HCT116 (cell line): ENCODE data around the gene HOXA2. TPM values are rescaled to one million over a fixed set of nuclear protein-coding genes. Genes with fewer than 3 reads are reported as not detected.

Source experiments
- ATAC-seq: fragments of 200-7000 bp; cut with Tn5 transposase; 2 replicates; pipeline ENCODE4 v1.9.1; 2020; ENCODE audit warnings: mild to moderate bottlenecking, moderate library complexity
- BruUV-seq: library from RNA; stranded (reverse); fragments of 400-500 nt; replicated peaks from 2 replicates; lab custom pipeline; 2021; lab: Mats Ljungman, UMichigan
- CTCF ChIA-PET: fragments of 300-600 bp; sonication (Branson Sonifier 250); formaldehyde crosslinking; loops from one replicate; lab custom pipeline; 2021; ENCODE audit warnings: antibody characterized with exemption; lab: Charles Lee
- POLR2A ChIA-PET: fragments of 300-600, 350-600 bp; sonication (Branson Sonifier 250); formaldehyde crosslinking; loops from one replicate; lab custom pipeline; 2021; ENCODE audit warnings: antibody characterized with exemption; lab: Charles Lee
- RAD21 ChIA-PET, 2 experiments: fragments of 300-600 bp; sonication (Branson Sonifier 250); formaldehyde crosslinking; loops; one replicate each; lab custom pipeline; 2023; ENCODE audit warnings: low total read pairs in 2 of 2; ENCODE audit not compliant: uncharacterized antibody in 2 of 2, unreplicated experiment in 2 of 2, low non-redundant PET in 1 of 2; lab: Charles Lee
- DNase-seq: peaks from one replicate; pipeline ENCODE4 v3.0.0-alpha.2; 2010; ENCODE audit warnings: low read depth, low spot score
- H2AFZ ChIP-seq: fragments of 200-600 bp; shearing (Covaris generic), sonication (generic); 2 replicates; pipeline ENCODE4 v1.6.1; 2017; ENCODE audit warnings: low read depth, mixed run types, mixed read lengths, antibody characterized with exemption, low read length; ENCODE audit not compliant: poor library complexity, severe bottlenecking
- H3K27ac ChIP-seq: 2 replicates; pipeline ENCODE4 v1.5.1; 2012; ENCODE audit warnings: low read depth, low read length
- H3K27me3 ChIP-seq: fragments of 200-600 bp; sonication (generic); 2 replicates; pipeline ENCODE4 v1.6.1; 2016; ENCODE audit warnings: mixed run types, low read length, mixed read lengths; ENCODE audit not compliant: insufficient read depth
- H3K36me3 ChIP-seq, 2 experiments: fragments of 200-500 bp in 1 of 2; fragments of 200-600 bp in 1 of 2; sonication (Bioruptor generic) in 1 of 2; sonication (generic) in 1 of 2; 2 replicates each; pipeline versions ENCODE4 v1.5.1 to v1.6.1; 2014 to 2016; ENCODE audit warnings: low read length in 2 of 2, inconsistent platforms in 1 of 2, mixed read lengths in 1 of 2, mixed run types in 1 of 2; ENCODE audit not compliant: insufficient read depth in 2 of 2, control insufficient read depth in 1 of 2
- H3K4me1 ChIP-seq, 2 experiments: fragments of 200-600 bp in 1 of 2; sonication (generic) in 1 of 2; 2 replicates each; pipeline versions ENCODE4 v1.5.1 to v1.6.1; 2012 to 2017; ENCODE audit warnings: low read length in 2 of 2, inconsistent platforms in 1 of 2, mild to moderate bottlenecking in 1 of 2, mixed read lengths in 1 of 2, mixed run types in 1 of 2, moderate library complexity in 1 of 2; ENCODE audit not compliant: insufficient read depth in 2 of 2, control insufficient read depth in 1 of 2
- H3K4me2 ChIP-seq: fragments of 200-600 bp; sonication (generic); 2 replicates; pipeline ENCODE4 v1.6.1; 2017; ENCODE audit warnings: mixed run types, low read length, mixed read lengths
- H3K4me3 ChIP-seq, 2 experiments: fragments of 200-600 bp in 1 of 2; sonication (generic) in 1 of 2; replicated peaks in 1 of 2; 2 replicates each; pipeline ENCODE4 v1.5.1; 2011 to 2016; ENCODE audit warnings: low read length in 2 of 2, control low read depth in 1 of 2, low read depth in 1 of 2, mild to moderate bottlenecking in 1 of 2, mixed read lengths in 1 of 2, mixed run types in 1 of 2
- H3K79me2 ChIP-seq: fragments of 200-600 bp; sonication (generic); 2 replicates; pipeline ENCODE4 v1.6.1; 2017; ENCODE audit warnings: mild to moderate bottlenecking, mixed run types, low read length, moderate library complexity, mixed read lengths; ENCODE audit not compliant: insufficient read depth
- H3K9ac ChIP-seq: fragments of 200-600 bp; sonication (generic); 2 replicates; pipeline ENCODE4 v1.6.1; 2016; ENCODE audit warnings: low read length, mixed read lengths
- H3K9me2 ChIP-seq: fragments of 200-600 bp; sonication (generic), shearing (Covaris generic); 2 replicates; pipeline ENCODE4 v1.6.1; 2017; ENCODE audit warnings: mixed run types, mild to moderate bottlenecking, moderate library complexity; ENCODE audit not compliant: insufficient read depth
- H3K9me3 ChIP-seq, 2 experiments: fragments of 200-500 bp in 1 of 2; fragments of 200-600 bp in 1 of 2; sonication (Bioruptor generic) in 1 of 2; sonication (generic) in 1 of 2; 2 replicates each; pipeline ENCODE4 v1.6.1; 2014 to 2017; ENCODE audit warnings: low read length in 2 of 2, mixed read lengths in 2 of 2, inconsistent platforms in 1 of 2, low read depth in 1 of 2, mild to moderate bottlenecking in 1 of 2, mixed run types in 1 of 2, moderate library complexity in 1 of 2; ENCODE audit not compliant: control insufficient read depth in 1 of 2, insufficient read depth in 1 of 2
- H4K20me1 ChIP-seq: fragments of 200-600 bp; sonication (generic), shearing (Covaris generic); 2 replicates; pipeline ENCODE4 v1.6.1; 2017; ENCODE audit warnings: mixed run types, mild to moderate bottlenecking, moderate library complexity; ENCODE audit not compliant: insufficient read depth
- ATF3 ChIP-seq: IDR thresholded peaks from 2 replicates; pipeline ENCODE4 v1.6.1; 2012
- CEBPB ChIP-seq: IDR thresholded peaks from 2 replicates; pipeline ENCODE4 v1.6.1; 2012; ENCODE audit warnings: low read depth
- CTCF ChIP-seq, 3 experiments: fragments of 200-600 bp in 1 of 3; sonication (generic) in 1 of 3; IDR thresholded peaks in 2 of 3; conservative IDR thresholded peaks in 1 of 3; 2 replicates each; pipeline ENCODE4 v1.5.1; 2012 to 2017; ENCODE audit warnings: low read depth in 2 of 3, low read length in 2 of 3, antibody characterized with exemption in 1 of 3, borderline replicate concordance in 1 of 3, control low read depth in 1 of 3, mild to moderate bottlenecking in 1 of 3, mixed read lengths in 1 of 3, mixed run types in 1 of 3, moderate library complexity in 1 of 3; ENCODE audit not compliant: insufficient read depth in 1 of 3
- EGR1 ChIP-seq: IDR thresholded peaks from 2 replicates; pipeline ENCODE4 v1.6.1; 2012; ENCODE audit warnings: low read depth
- ELF1 ChIP-seq: IDR thresholded peaks from 2 replicates; pipeline ENCODE4 v1.6.1; 2012; ENCODE audit warnings: low read depth, borderline replicate concordance
- EZH2 ChIP-seq: fragments of 200-600 bp; sonication (generic); IDR thresholded peaks from 2 replicates; pipeline ENCODE4 v1.6.1; 2017; ENCODE audit warnings: antibody characterized with exemption, mixed run types
- JUND ChIP-seq: IDR thresholded peaks from 2 replicates; pipeline ENCODE4 v1.6.1; 2012
- MAX ChIP-seq: IDR thresholded peaks from 2 replicates; pipeline ENCODE4 v1.6.1; 2012
- POLR2A ChIP-seq: IDR thresholded peaks from 2 replicates; pipeline ENCODE4 v1.7.0; 2011; ENCODE audit warnings: borderline replicate concordance; ENCODE audit not compliant: insufficient read depth, insufficient read length; ENCODE audit errors: extremely low read depth
- RAD21 ChIP-seq: IDR thresholded peaks from 2 replicates; pipeline ENCODE4 v1.6.1; 2012; ENCODE audit warnings: low read depth, mild to moderate bottlenecking
- SP1 ChIP-seq: IDR thresholded peaks from 2 replicates; pipeline ENCODE4 v1.6.1; 2012; ENCODE audit warnings: low read depth
- SRF ChIP-seq: IDR thresholded peaks from 2 replicates; pipeline ENCODE4 v1.6.1; 2012; ENCODE audit warnings: low read depth
- TCF7L2 ChIP-seq: IDR thresholded peaks from 2 replicates; pipeline ENCODE4 v1.7.0; 2011; ENCODE audit warnings: borderline replicate concordance, inconsistent platforms; ENCODE audit not compliant: insufficient read depth, insufficient read length; ENCODE audit errors: extremely low read depth
- YY1 ChIP-seq: IDR thresholded peaks from 2 replicates; pipeline ENCODE4 v1.6.1; 2011; ENCODE audit warnings: low read length, low read depth, moderate library complexity, mild to moderate bottlenecking; ENCODE audit not compliant: insufficient replicate concordance; ENCODE audit errors: extremely low read depth
- intact Hi-C: fragments of 100-400 bp; cut with micrococcal nuclease; formaldehyde crosslinking; loops from 2 replicates; pipeline ENCODE4 v1.10.0; 2022
- total RNA-seq: library from RNA; stranded (reverse); gene quantifications from one replicate; pipeline ENCODE4 v1.2.1, GENCODE V29; 2021; ENCODE audit not compliant: unreplicated experiment

HOXA2 gene
- total RNA-seq, 1 experiment from 2014 or later = 0.57 TPM

- no peak for DNase-seq
- no peaks in the 10 kb centered on the region for H3K9me2 ChIP-seq
- intact Hi-C loops = no loop called here
- H3K27me3 ChIP-seq = no peaks in the 10 kb centered on the region
- ChIA-PET RAD21 (no interaction called here), POLR2A (no interaction called here), CTCF (no interaction called here)
- H3K4me3 ChIP-seq = no peak overlapping the region
- no peak overlapping the region for H2AFZ ChIP-seq
- peaks cover 0 to 10% of the 10 kb centered on the region in 2 experiments; a peak in 2 of 4 replicates for H3K4me1 ChIP-seq
- no peaks in the 10 kb centered on the region for H3K9me3 ChIP-seq
- H3K4me2 ChIP-seq = no peak overlapping the region
- BruUV-seq = no TSS peak
- no peak overlapping the region for H3K27ac ChIP-seq
- no peak overlapping the region for H3K9ac ChIP-seq
- no peaks in the 10 kb centered on the region for H3K36me3 ChIP-seq
- TF ChIP-seq MAX (no peak), POLR2A (no peak), SP1 (no peak), YY1 (no peak), SRF (no peak), CEBPB (no peak), EGR1 (no peak), ATF3 (no peak), ELF1 (no peak), EZH2 (no peak), JUND (no peak), TCF7L2 (no peak), CTCF (IDR thresholded peaks at IDR 0.05 in 2 of 3, conservative IDR thresholded peaks at IDR 0.05 in 1 of 3; ENCODE audit: borderline replicate concordance in 1 of 3, insufficient read depth in 1 of 3, low read depth in 2 of 3, low read length in 2 of 3) (no peak), RAD21 (no peak)
- no peaks in the 10 kb centered on the region for H3K79me2 ChIP-seq
- no peaks in the 10 kb centered on the region for H4K20me1 ChIP-seq
- ATAC-seq = no peak
Observed at GRCh38 chr7:27064159-27064558, 38.3 kb downstream of the HOXA2 start.
